HepG2 (cell line): ENCODE measurements around the gene UTP15. TPM values are rescaled to one million over a fixed set of nuclear protein-coding genes. Genes with fewer than 3 reads are reported as not detected.

Source experiments
- BCL6 ChIP-seq: IDR thresholded peaks from 2 replicates; pipeline ENCODE4 v1.6.1; 2016; ENCODE audit warnings: missing genetic modification reagents, missing compliant biosample characterization
- FOXA3 ChIP-seq: IDR thresholded peaks from 2 replicates; pipeline ENCODE4 v1.6.1; 2016; ENCODE audit warnings: missing genetic modification reagents, missing compliant biosample characterization
- KDM6A ChIP-seq: IDR thresholded peaks from 2 replicates; pipeline ENCODE4 v1.6.1; 2016; ENCODE audit warnings: low read depth
- MBNL3 ChIP-seq: fragments of 250-450 bp; sonication (Bioruptor Pico); conservative IDR thresholded peaks from 2 replicates; pipeline ENCODE4 v1.8.0; 2022; ENCODE audit warnings: mild to moderate bottlenecking, inconsistent platforms
- NAIF1 ChIP-seq: sonication (generic); formaldehyde crosslinking; IDR thresholded peaks from 2 replicates; pipeline ENCODE4 v1.5.0; 2020; ENCODE audit warnings: mild to moderate bottlenecking, missing genetic modification reagents, borderline replicate concordance
- NKX3-1 ChIP-seq: sonication (generic); formaldehyde crosslinking; IDR thresholded peaks from 2 replicates; pipeline ENCODE4 v1.5.0; 2020; ENCODE audit warnings: missing genetic modification reagents
- PLRG1 ChIP-seq: fragments of 450-650 bp; conservative IDR thresholded peaks from 2 replicates; pipeline ENCODE4 v1.6.1; 2016
- TERF1 ChIP-seq: sonication (generic); formaldehyde crosslinking; IDR thresholded peaks from 2 replicates; pipeline ENCODE4 v1.8.0; 2022; ENCODE audit warnings: mild to moderate bottlenecking, missing genetic modification reagents, moderate library complexity
- ZKSCAN5 ChIP-seq: sonication (generic); formaldehyde crosslinking; IDR thresholded peaks from 2 replicates; pipeline ENCODE4 v1.5.1; 2020; ENCODE audit warnings: mild to moderate bottlenecking, missing genetic modification reagents
- ZNF138 ChIP-seq: sonication (generic); formaldehyde crosslinking; IDR thresholded peaks from 2 replicates; pipeline ENCODE4 v1.5.0; 2020; ENCODE audit warnings: mild to moderate bottlenecking, low read depth, missing genetic modification reagents
- ZNF256 ChIP-seq: sonication (generic); formaldehyde crosslinking; conservative IDR thresholded peaks from 2 replicates; pipeline ENCODE4 v1.4.0; 2020; ENCODE audit warnings: missing genetic modification reagents
- ZNF264 ChIP-seq: sonication (generic); formaldehyde crosslinking; IDR thresholded peaks from 2 replicates; pipeline ENCODE4 v1.4.0; 2020; ENCODE audit warnings: missing genetic modification reagents
- ZNF3 ChIP-seq: IDR thresholded peaks from 2 replicates; pipeline ENCODE4 v1.7.0; 2017; ENCODE audit warnings: inconsistent platforms
- ZNF333 ChIP-seq: sonication (generic); formaldehyde crosslinking; IDR thresholded peaks from 2 replicates; pipeline ENCODE4 v1.4.0; 2020; ENCODE audit warnings: mild to moderate bottlenecking, missing genetic modification reagents, borderline replicate concordance
- ZNF468 ChIP-seq: sonication (generic); formaldehyde crosslinking; IDR thresholded peaks from 2 replicates; pipeline ENCODE4 v1.8.0; 2022; ENCODE audit warnings: mild to moderate bottlenecking, moderate library complexity, missing genetic modification reagents
- ZNF567 ChIP-seq: sonication (generic); formaldehyde crosslinking; IDR thresholded peaks from 2 replicates; pipeline ENCODE4 v1.8.1; 2023; ENCODE audit warnings: mild to moderate bottlenecking, missing genetic modification reagents, borderline replicate concordance
- ZNF776 ChIP-seq: sonication (generic); formaldehyde crosslinking; IDR thresholded peaks from 2 replicates; pipeline ENCODE4 v1.4.0; 2020; ENCODE audit warnings: mild to moderate bottlenecking, missing genetic modification reagents
- ZNF782 ChIP-seq: sonication (generic); formaldehyde crosslinking; IDR thresholded peaks from 2 replicates; pipeline ENCODE4 v1.4.0; 2020; ENCODE audit warnings: missing genetic modification reagents, mild to moderate bottlenecking, borderline replicate concordance
- polyA plus RNA-seq, 8 experiments: library from polyadenylated mRNA; depleted of rRNA in 3 of 8; stranded (reverse) in 7 of 8; unstranded in 1 of 8; fragments of >200 nt; fragmentation: Illumina TruSeq in 4 of 8; extraction: Trizol in 4 of 8; gene quantifications; 2 replicates each; pipeline versions ENCODE4 v1.2.1 to v1.2.3, GENCODE V29; 2011 to 2016; ENCODE audit warnings: low read depth in 4 of 8, missing spikeins in 1 of 8, mixed read lengths in 1 of 8; ENCODE audit not compliant: insufficient read depth in 1 of 8
- total RNA-seq, 5 experiments: library from RNA; depleted of rRNA; stranded (reverse); fragments of >200 nt; fragmentation: Illumina TruSeq; extraction: Trizol; gene quantifications; 2 replicates each; pipeline ENCODE4 v1.2.3, GENCODE V29; 2016; ENCODE audit warnings: low read depth in 1 of 5
- TF ChIP-seq, protein P1 (sequence below): sonication (generic); formaldehyde crosslinking; IDR thresholded peaks from 2 replicates; pipeline ENCODE4 v1.5.1; 2020; ENCODE audit warnings: missing genetic modification reagents, mild to moderate bottlenecking, borderline replicate concordance
- TF ChIP-seq, protein P2 (sequence below): IDR thresholded peaks from 2 replicates; pipeline ENCODE4 v1.6.1; 2016
- TF ChIP-seq, protein P3 (sequence below): IDR thresholded peaks from 2 replicates; pipeline ENCODE4 v1.6.1; 2016
- TF ChIP-seq, protein P4 (sequence below), 2 experiments: IDR thresholded peaks; 2 replicates each; pipeline ENCODE4 v1.6.1; 2011 to 2012; ENCODE audit warnings: low read length in 2 of 2, borderline replicate concordance in 1 of 2, low read depth in 1 of 2, mild to moderate bottlenecking in 1 of 2, moderate library complexity in 1 of 2

UTP15 gene
- total and polyA plus RNA-seq, 2 of the 13 experiments (the other 11 are each of a cell fraction or from before 2014, with no cell fraction given), result 7.3 to 35.8 TPM

DNA sequence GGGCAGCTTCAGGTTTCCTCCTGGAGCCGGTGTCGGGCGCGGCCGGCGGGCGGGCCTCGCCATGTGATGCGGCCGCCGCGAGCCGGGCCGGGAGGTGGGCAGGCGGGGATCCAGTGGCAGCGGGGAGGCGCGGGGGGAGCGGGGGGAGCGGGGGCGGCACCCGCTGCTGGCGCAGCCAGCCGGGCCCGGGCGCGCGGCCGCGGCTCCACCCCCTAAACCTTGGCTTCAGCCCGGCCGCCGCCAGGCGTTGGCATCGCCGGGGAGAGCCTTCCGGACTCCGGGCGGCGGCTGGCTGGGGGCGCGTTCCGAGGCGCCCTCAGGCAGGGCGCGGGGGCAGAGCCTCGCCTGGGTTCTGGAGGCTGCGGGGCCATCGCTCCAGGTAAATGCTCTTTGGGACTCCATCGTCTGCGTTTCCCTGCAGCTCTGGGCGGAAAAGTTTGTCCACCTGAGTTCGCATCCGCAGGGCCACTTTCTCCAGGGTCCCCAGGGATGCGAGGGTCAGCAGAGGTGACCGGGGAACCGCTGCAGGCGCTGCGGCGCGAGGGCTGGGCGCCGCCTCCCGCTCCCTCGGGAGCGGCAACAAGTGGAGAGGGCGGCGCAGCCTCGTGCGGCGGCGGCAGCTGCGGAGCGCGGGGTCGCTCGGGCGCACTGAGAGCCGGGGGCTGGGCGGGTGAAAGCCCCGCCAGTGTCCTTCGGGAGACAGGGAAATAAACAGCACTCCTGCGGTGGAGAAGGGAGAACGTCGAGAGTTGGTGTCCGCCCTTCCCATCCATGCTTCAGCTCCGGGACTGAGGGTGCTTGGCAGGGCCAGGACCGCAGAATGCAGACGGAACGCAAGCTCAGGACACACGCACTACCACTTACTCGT lies 60.6 kb downstream of the UTP15 start, which contains the start of gene ARHGEF28 (continued):
- TF ChIP-seq ZKSCAN5 (CRISPR knock-in tag) (no peak), ZNF256 (CRISPR knock-in tag) (no peak), TERF1 (CRISPR knock-in tag) (no peak), NKX3-1 (CRISPR knock-in tag) (no peak), ZNF776 (CRISPR knock-in tag) (peak; percentile 63), MBNL3 (CRISPR knock-in tag) (no peak), ZNF138 (no peak), PLRG1 (no peak), ZNF333 (no peak), ZNF567 (CRISPR knock-in tag) (no peak), ZNF782 (CRISPR knock-in tag) (no peak), ZNF468 (CRISPR knock-in tag) (0 out of 2 replicates have a peak, but pooled peaks have one; percentile 77), ZNF264 (CRISPR knock-in tag) (no peak), NAIF1 (CRISPR knock-in tag) (no peak), BCL6 (CRISPR knock-in tag) (no peak), KDM6A (CRISPR knock-in tag) (no peak), FOXA3 (no peak; the same call in 1 of the 2 replicates), ZNF3 (CRISPR knock-in tag) (no peak)
- TF ChIP-seq, protein P1, sequence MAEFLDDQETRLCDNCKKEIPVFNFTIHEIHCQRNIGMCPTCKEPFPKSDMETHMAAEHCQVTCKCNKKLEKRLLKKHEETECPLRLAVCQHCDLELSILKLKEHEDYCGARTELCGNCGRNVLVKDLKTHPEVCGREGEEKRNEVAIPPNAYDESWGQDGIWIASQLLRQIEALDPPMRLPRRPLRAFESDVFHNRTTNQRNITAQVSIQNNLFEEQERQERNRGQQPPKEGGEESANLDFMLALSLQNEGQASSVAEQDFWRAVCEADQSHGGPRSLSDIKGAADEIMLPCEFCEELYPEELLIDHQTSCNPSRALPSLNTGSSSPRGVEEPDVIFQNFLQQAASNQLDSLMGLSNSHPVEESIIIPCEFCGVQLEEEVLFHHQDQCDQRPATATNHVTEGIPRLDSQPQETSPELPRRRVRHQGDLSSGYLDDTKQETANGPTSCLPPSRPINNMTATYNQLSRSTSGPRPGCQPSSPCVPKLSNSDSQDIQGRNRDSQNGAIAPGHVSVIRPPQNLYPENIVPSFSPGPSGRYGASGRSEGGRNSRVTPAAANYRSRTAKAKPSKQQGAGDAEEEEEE, result no peak
- TF ChIP-seq, protein P2, sequence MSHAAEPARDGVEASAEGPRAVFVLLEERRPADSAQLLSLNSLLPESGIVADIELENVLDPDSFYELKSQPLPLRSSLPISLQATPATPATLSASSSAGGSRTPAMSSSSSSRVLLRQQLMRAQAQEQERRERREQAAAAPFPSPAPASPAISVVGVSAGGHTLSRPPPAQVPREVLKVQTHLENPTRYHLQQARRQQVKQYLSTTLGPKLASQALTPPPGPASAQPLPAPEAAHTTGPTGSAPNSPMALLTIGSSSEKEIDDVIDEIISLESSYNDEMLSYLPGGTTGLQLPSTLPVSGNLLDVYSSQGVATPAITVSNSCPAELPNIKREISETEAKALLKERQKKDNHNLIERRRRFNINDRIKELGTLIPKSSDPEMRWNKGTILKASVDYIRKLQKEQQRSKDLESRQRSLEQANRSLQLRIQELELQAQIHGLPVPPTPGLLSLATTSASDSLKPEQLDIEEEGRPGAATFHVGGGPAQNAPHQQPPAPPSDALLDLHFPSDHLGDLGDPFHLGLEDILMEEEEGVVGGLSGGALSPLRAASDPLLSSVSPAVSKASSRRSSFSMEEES (CRISPR knock-in tag), result no peak; the same call in 1 of the 2 replicates
- TF ChIP-seq, protein P3, sequence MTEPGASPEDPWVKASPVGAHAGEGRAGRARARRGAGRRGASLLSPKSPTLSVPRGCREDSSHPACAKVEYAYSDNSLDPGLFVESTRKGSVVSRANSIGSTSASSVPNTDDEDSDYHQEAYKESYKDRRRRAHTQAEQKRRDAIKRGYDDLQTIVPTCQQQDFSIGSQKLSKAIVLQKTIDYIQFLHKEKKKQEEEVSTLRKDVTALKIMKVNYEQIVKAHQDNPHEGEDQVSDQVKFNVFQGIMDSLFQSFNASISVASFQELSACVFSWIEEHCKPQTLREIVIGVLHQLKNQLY (CRISPR knock-in tag), result no peak
- TF ChIP-seq, protein P4, sequence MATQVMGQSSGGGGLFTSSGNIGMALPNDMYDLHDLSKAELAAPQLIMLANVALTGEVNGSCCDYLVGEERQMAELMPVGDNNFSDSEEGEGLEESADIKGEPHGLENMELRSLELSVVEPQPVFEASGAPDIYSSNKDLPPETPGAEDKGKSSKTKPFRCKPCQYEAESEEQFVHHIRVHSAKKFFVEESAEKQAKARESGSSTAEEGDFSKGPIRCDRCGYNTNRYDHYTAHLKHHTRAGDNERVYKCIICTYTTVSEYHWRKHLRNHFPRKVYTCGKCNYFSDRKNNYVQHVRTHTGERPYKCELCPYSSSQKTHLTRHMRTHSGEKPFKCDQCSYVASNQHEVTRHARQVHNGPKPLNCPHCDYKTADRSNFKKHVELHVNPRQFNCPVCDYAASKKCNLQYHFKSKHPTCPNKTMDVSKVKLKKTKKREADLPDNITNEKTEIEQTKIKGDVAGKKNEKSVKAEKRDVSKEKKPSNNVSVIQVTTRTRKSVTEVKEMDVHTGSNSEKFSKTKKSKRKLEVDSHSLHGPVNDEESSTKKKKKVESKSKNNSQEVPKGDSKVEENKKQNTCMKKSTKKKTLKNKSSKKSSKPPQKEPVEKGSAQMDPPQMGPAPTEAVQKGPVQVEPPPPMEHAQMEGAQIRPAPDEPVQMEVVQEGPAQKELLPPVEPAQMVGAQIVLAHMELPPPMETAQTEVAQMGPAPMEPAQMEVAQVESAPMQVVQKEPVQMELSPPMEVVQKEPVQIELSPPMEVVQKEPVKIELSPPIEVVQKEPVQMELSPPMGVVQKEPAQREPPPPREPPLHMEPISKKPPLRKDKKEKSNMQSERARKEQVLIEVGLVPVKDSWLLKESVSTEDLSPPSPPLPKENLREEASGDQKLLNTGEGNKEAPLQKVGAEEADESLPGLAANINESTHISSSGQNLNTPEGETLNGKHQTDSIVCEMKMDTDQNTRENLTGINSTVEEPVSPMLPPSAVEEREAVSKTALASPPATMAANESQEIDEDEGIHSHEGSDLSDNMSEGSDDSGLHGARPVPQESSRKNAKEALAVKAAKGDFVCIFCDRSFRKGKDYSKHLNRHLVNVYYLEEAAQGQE (IDR thresholded peaks at IDR 0.05; ENCODE audit: borderline replicate concordance in 1 of 2, low read depth in 1 of 2, low read length in 2 of 2), result 0 out of 4 replicates have a peak, but pooled peaks of 1 of the 2 experiments have one; percentile 8
